Measurements from ENCODE around the gene ALDH5A1. TPM values are rescaled to one million over a fixed set of nuclear protein-coding genes. Genes with fewer than 3 reads are reported as not detected.

Gene ALDH5A1
- total and polyA plus RNA-seq, 2 of the 13 experiments (the other 11 are each of a cell fraction or from before 2014, with no cell fraction given) = 12.8 to 32.5 TPM

GRCh38 chr6:24493945-24494820, 586 bp upstream of the ALDH5A1 start (continued):
- TF ChIP-seq ZBTB33 (CRISPR knock-in tag; IDR thresholded peaks at IDR 0.05) (peak; percentile 30; the same call in 1 of the 2 replicates), HOXA5 (CRISPR knock-in tag; IDR thresholded peaks at IDR 0.05) (no peak), RXRA (CRISPR knock-in tag; IDR thresholded peaks at IDR 0.05) (peak; percentile 78; the same call in 1 of the 2 replicates), ZNF17 (CRISPR knock-in tag; IDR thresholded peaks at IDR 0.05) (no peak), ATF6 (CRISPR knock-in tag; conservative IDR thresholded peaks at IDR 0.05) (0 out of 2 replicates have a peak, but pooled peaks have one; percentile 52), ATF7 (IDR thresholded peaks at IDR 0.05) (no peak), ATF7 (CRISPR knock-in tag; IDR thresholded peaks at IDR 0.05) (peak; percentile 71; the same call in 1 of the 2 replicates), ZNF263 (CRISPR knock-in tag; IDR thresholded peaks at IDR 0.05) (no peak), THAP11 (CRISPR knock-in tag; IDR thresholded peaks at IDR 0.05) (no peak), ZNF562 (CRISPR knock-in tag; IDR thresholded peaks at IDR 0.05; ENCODE audit: borderline replicate concordance) (no peak), ZNF296 (CRISPR knock-in tag; conservative IDR thresholded peaks at IDR 0.05) (0 out of 2 replicates have a peak, but pooled peaks have one; percentile 65), ESRRA (CRISPR knock-in tag; IDR thresholded peaks at IDR 0.05; ENCODE audit: low read depth) (no peak), ZSCAN29 (CRISPR knock-in tag; conservative IDR thresholded peaks at IDR 0.05) (no peak), PRMT3 (CRISPR knock-in tag; IDR thresholded peaks at IDR 0.05; ENCODE audit: borderline replicate concordance, low read depth) (no peak), PHF21A (CRISPR knock-in tag; IDR thresholded peaks at IDR 0.05) (peak; percentile 2; the same call in 1 of the 2 replicates), ZNF772 (CRISPR knock-in tag; IDR thresholded peaks at IDR 0.05) (peak; percentile 67; the same call in 1 of the 2 replicates), HOXD1 (CRISPR knock-in tag; IDR thresholded peaks at IDR 0.05) (no peak), ZNF816 (CRISPR knock-in tag; IDR thresholded peaks at IDR 0.05; ENCODE audit: borderline replicate concordance) (0 out of 2 replicates have a peak, but pooled peaks have one; percentile 3), SOX6 (IDR thresholded peaks at IDR 0.05) (no peak), SOX6 (CRISPR knock-in tag; IDR thresholded peaks at IDR 0.05) (peak; percentile 19), XRCC5 (optimal IDR thresholded peaks at IDR 0.05; ENCODE audit: low read length) (no peak), ZNF446 (CRISPR knock-in tag; IDR thresholded peaks at IDR 0.05) (no peak), ZSCAN30 (CRISPR knock-in tag; IDR thresholded peaks at IDR 0.05) (0 out of 2 replicates have a peak, but pooled peaks have one; percentile 25), PTBP1 (IDR thresholded peaks at IDR 0.05; ENCODE audit: low read depth, low read length, poor library complexity, severe bottlenecking) (no peak), SOX5 (CRISPR knock-in tag; IDR thresholded peaks at IDR 0.05; ENCODE audit: borderline replicate concordance) (peak; percentile 50; the same call in 1 of the 2 replicates), GATAD1 (CRISPR knock-in tag; IDR thresholded peaks at IDR 0.05) (no peak), LCORL (IDR thresholded peaks at IDR 0.05) (peak; percentile 56; the same call in 1 of the 2 replicates), LCORL (CRISPR knock-in tag; IDR thresholded peaks at IDR 0.05) (no peak), HOXA7 (CRISPR knock-in tag; IDR thresholded peaks at IDR 0.05) (no peak)

All from HepG2 (cell line).